H9 (cell line): ENCODE results near the gene LMF2. TPM values are rescaled to one million over a fixed set of nuclear protein-coding genes. Genes with fewer than 3 reads are reported as not detected.

Experiments used
- DNase-seq: peaks from one replicate; pipeline ENCODE4 v3.0.0-alpha.2; 2017
- H2AFZ ChIP-seq: one replicate; pipeline ENCODE4 v1.6.1; 2013; ENCODE audit warnings: mild to moderate bottlenecking, low read length, control low read depth, moderate library complexity
- H2AK5ac ChIP-seq: 2 replicates; pipeline ENCODE4 v1.6.1; 2013; ENCODE audit warnings: low read length, control low read depth, mixed read lengths; ENCODE audit not compliant: insufficient read length
- H2BK120ac ChIP-seq: one replicate; pipeline ENCODE4 v1.6.1; 2013; ENCODE audit warnings: low read depth, mild to moderate bottlenecking, low read length, control low read depth, inconsistent platforms; ENCODE audit not compliant: poor library complexity, severe bottlenecking
- H2BK12ac ChIP-seq: 2 replicates; pipeline ENCODE4 v1.6.1; 2013; ENCODE audit warnings: low read length, control low read depth, mixed read lengths, low read depth; ENCODE audit not compliant: insufficient read length
- H2BK15ac ChIP-seq: 2 replicates; pipeline ENCODE4 v1.6.1; 2013; ENCODE audit warnings: low read depth, low read length, control low read depth
- H2BK20ac ChIP-seq: one replicate; pipeline ENCODE4 v1.6.1; 2013; ENCODE audit warnings: low read depth, mild to moderate bottlenecking, low read length, control low read depth, inconsistent platforms; ENCODE audit not compliant: poor library complexity, severe bottlenecking
- H2BK5ac ChIP-seq: 2 replicates; pipeline ENCODE4 v1.6.1; 2013; ENCODE audit warnings: low read length, control low read depth, mixed read lengths; ENCODE audit not compliant: insufficient read length
- H3K14ac ChIP-seq: 2 replicates; pipeline ENCODE4 v1.6.1; 2013; ENCODE audit warnings: low read length, control low read depth; ENCODE audit not compliant: insufficient read depth
- H3K18ac ChIP-seq: 2 replicates; pipeline ENCODE4 v1.6.1; 2013; ENCODE audit warnings: low read depth, mild to moderate bottlenecking, mixed read lengths, low read length, control low read depth; ENCODE audit not compliant: insufficient read length
- H3K23ac ChIP-seq: 2 replicates; pipeline ENCODE4 v1.6.1; 2013; ENCODE audit warnings: low read length, control low read depth, mixed read lengths, low read depth; ENCODE audit not compliant: insufficient read length
- H3K23me2 ChIP-seq: 2 replicates; pipeline ENCODE4 v1.6.1; 2013; ENCODE audit warnings: low read depth, mild to moderate bottlenecking, mixed read lengths, low read length, control low read depth; ENCODE audit not compliant: insufficient read length, poor library complexity, severe bottlenecking
- H3K27ac ChIP-seq: 2 replicates; pipeline ENCODE4 v1.5.1; 2013; ENCODE audit warnings: low read length, control low read depth, mixed read lengths, low read depth; ENCODE audit not compliant: insufficient read length
- H3K27me3 ChIP-seq: 2 replicates; pipeline ENCODE4 v1.6.1; 2013; ENCODE audit warnings: low read length, control low read depth, inconsistent platforms; ENCODE audit not compliant: insufficient read depth
- H3K4ac ChIP-seq: 2 replicates; pipeline ENCODE4 v1.6.1; 2013; ENCODE audit warnings: low read depth, mild to moderate bottlenecking, control low read depth, inconsistent platforms, low read length, moderate library complexity
- H3K4me1 ChIP-seq: 2 replicates; pipeline ENCODE4 v1.6.1; 2013; ENCODE audit warnings: low read length, control low read depth, inconsistent platforms; ENCODE audit not compliant: insufficient read depth
- H3K4me2 ChIP-seq: 2 replicates; pipeline ENCODE4 v1.6.1; 2013; ENCODE audit warnings: low read length, control low read depth, mixed read lengths; ENCODE audit not compliant: insufficient read length, insufficient read depth
- H3K56ac ChIP-seq: 2 replicates; pipeline ENCODE4 v1.6.1; 2013; ENCODE audit warnings: low read depth, mild to moderate bottlenecking, mixed read lengths, low read length, control low read depth; ENCODE audit not compliant: insufficient read length
- H3K79me1 ChIP-seq: 2 replicates; pipeline ENCODE4 v1.6.1; 2013; ENCODE audit warnings: low read depth, mild to moderate bottlenecking, moderate library complexity, low read length, control low read depth, inconsistent platforms; ENCODE audit not compliant: insufficient read depth, poor library complexity, severe bottlenecking
- H3K79me2 ChIP-seq: 2 replicates; pipeline ENCODE4 v1.6.1; 2013; ENCODE audit warnings: low read length, control low read depth, inconsistent platforms; ENCODE audit not compliant: insufficient read depth
- H3K9ac ChIP-seq: 2 replicates; pipeline ENCODE4 v1.6.1; 2013; ENCODE audit warnings: low read length, control low read depth, mixed read lengths; ENCODE audit not compliant: insufficient read length; ENCODE audit errors: extremely low read depth
- H3K9me3 ChIP-seq: one replicate; pipeline ENCODE4 v1.6.1; 2013; ENCODE audit warnings: low read depth, low read length, inconsistent platforms; ENCODE audit not compliant: control insufficient read depth
- H3T11ph ChIP-seq: one replicate; pipeline ENCODE4 v1.6.1; 2013; ENCODE audit warnings: mild to moderate bottlenecking, low read length, control low read depth, inconsistent platforms
- H4K20me1 ChIP-seq: one replicate; pipeline ENCODE4 v1.6.1; 2013; ENCODE audit not compliant: control insufficient read depth, insufficient read length, insufficient read depth
- H4K5ac ChIP-seq: 2 replicates; pipeline ENCODE4 v1.6.1; 2013; ENCODE audit warnings: low read depth, mild to moderate bottlenecking, mixed read lengths, low read length, control low read depth; ENCODE audit not compliant: insufficient read length
- H4K8ac ChIP-seq: replicated peaks from 2 replicates; pipeline ENCODE4 v1.6.1; 2013; ENCODE audit warnings: low read length, control low read depth, mixed read lengths, low read depth; ENCODE audit not compliant: insufficient read length
- H4K91ac ChIP-seq: 2 replicates; pipeline ENCODE4 v1.6.1; 2013; ENCODE audit warnings: low read depth, mild to moderate bottlenecking, moderate library complexity, mixed read lengths, low read length, control low read depth; ENCODE audit not compliant: insufficient read length
- H3K27ac Mint-ChIP-seq, 3 experiments: 2 replicates in 2 of 3; 3 replicates in 1 of 3; pipeline ENCODE4 v1.8.0; 2020 to 2021; ENCODE audit warnings: mixed read lengths in 3 of 3, mild to moderate bottlenecking in 1 of 3, moderate library complexity in 1 of 3
- H3K27me3 Mint-ChIP-seq: 2 replicates; pipeline ENCODE4 v1.8.0; 2021; ENCODE audit warnings: low read depth, mild to moderate bottlenecking, moderate library complexity, mixed read lengths
- H3K36me3 Mint-ChIP-seq, 3 experiments: 2 replicates in 2 of 3; 3 replicates in 1 of 3; pipeline ENCODE4 v1.8.0; 2020 to 2021; ENCODE audit warnings: low read depth in 3 of 3, mixed read lengths in 3 of 3; ENCODE audit not compliant: insufficient read depth in 1 of 3
- H3K4me1 Mint-ChIP-seq, 2 experiments: 2 replicates each; pipeline ENCODE4 v1.8.0; 2020; ENCODE audit warnings: mixed read lengths in 2 of 2
- H3K4me3 Mint-ChIP-seq, 2 experiments: 2 replicates in 1 of 2; 3 replicates in 1 of 2; pipeline ENCODE4 v1.8.0; 2020 to 2021; ENCODE audit warnings: mild to moderate bottlenecking in 2 of 2, mixed read lengths in 2 of 2, moderate library complexity in 1 of 2
- H3K9me3 Mint-ChIP-seq, 2 experiments: 2 replicates in 1 of 2; 3 replicates in 1 of 2; pipeline ENCODE4 v1.8.0; 2020; ENCODE audit warnings: mild to moderate bottlenecking in 2 of 2, mixed read lengths in 2 of 2, moderate library complexity in 1 of 2
- CTCF ChIP-seq: fragments of 200-600 bp; sonication (generic); conservative IDR thresholded peaks from 3 replicates; pipeline ENCODE4 v1.8.0; 2021; ENCODE audit warnings: antibody characterized with exemption, mild to moderate bottlenecking
- WGBS: extraction: QIAGEN DNeasy Blood & Tissue Kit; methylation state at CpG from one replicate; pipeline ENCODE4 v1.1.7; 2013; ENCODE audit warnings: missing lambda C conversion rate, low lambda C conversion rate, mixed read lengths; ENCODE audit not compliant: insufficient read length; ENCODE audit errors: extremely low coverage; 5-methylcytosine and 5-hydroxymethylcytosine counted together
- total RNA-seq: library from RNA; stranded (reverse); gene quantifications from 2 replicates; pipeline ENCODE4 v1.2.1, GENCODE V29; 2021

LMF2 gene
- total RNA-seq, 1 experiment from 2014 or later, result 43.6 TPM

GRCh38 chr22:50488006-50488677, 19.4 kb downstream of the LMF2 start:
- H3K18ac ChIP-seq, result no peak overlapping the region
- no peak overlapping the region for H4K8ac ChIP-seq
- Mint-ChIP-seq H3K4me1 (peaks cover 3 to 6% of the 10 kb centered on the region in 2 experiments; a peak in 2 of 4 replicates), H3K27me3 (peaks cover 6% of the 10 kb centered on the region), H3K9me3 (peaks cover 0 to under 1% of the 10 kb centered on the region in 2 experiments; a peak in 1 of 5 replicates), H3K27ac (no peak overlapping the region), H3K4me3 (no peak overlapping the region), H3K36me3 (peaks cover 0 to 2% (median 0%) of the 10 kb centered on the region in 3 experiments; a peak in 1 of 7 replicates)
- no peak overlapping the region for H3K4me2 ChIP-seq
- H3K56ac ChIP-seq, result no peak overlapping the region
- no peak overlapping the region for H2AK5ac ChIP-seq
- H3K23me2 ChIP-seq, result no peaks in the 10 kb centered on the region
- no peaks in the 10 kb centered on the region for H3K79me2 ChIP-seq
- no peak overlapping the region for H2AFZ ChIP-seq
- no peaks in the 10 kb centered on the region for H3K9me3 ChIP-seq
- no peak overlapping the region for H2BK5ac ChIP-seq
- H3K27me3 ChIP-seq, result no peaks in the 10 kb centered on the region
- no peak overlapping the region for H3K9ac ChIP-seq
- no peak overlapping the region for H2BK15ac ChIP-seq
- TF ChIP-seq CTCF, result no peak
- no peak overlapping the region for H4K91ac ChIP-seq
- H2BK12ac ChIP-seq, result no peak overlapping the region
- H3K27ac ChIP-seq, result no peak overlapping the region
- no peak for DNase-seq
- no peak overlapping the region for H3K14ac ChIP-seq
- H4K5ac ChIP-seq, result no peak overlapping the region
- H3K4me1 ChIP-seq, result no peaks in the 10 kb centered on the region
- no CpG with 5 or more reads among the region's 18 CpGs for WGBS
- no peaks in the 10 kb centered on the region for H3K79me1 ChIP-seq
- no peak overlapping the region for H3K4ac ChIP-seq
- no peaks in the 10 kb centered on the region for H4K20me1 ChIP-seq
- H2BK120ac ChIP-seq, result no peak overlapping the region
- no peak overlapping the region for H3K23ac ChIP-seq
- no peak overlapping the region for H3T11ph ChIP-seq
- H2BK20ac ChIP-seq, result no peak overlapping the region
